Kidney epithelial cell (primary cell): Measurements from ENCODE around the gene LHFPL6. TPM values are rescaled to one million over a fixed set of nuclear protein-coding genes. Genes with fewer than 3 reads are reported as not detected.

ENCODE experiments used
- DNase-seq: peaks from one replicate; pipeline ENCODE4 v3.0.0-alpha.2; 2010; ENCODE audit warnings: low read depth
- H3K27me3 ChIP-seq: 2 replicates; pipeline ENCODE4 v1.6.0; 2011; ENCODE audit warnings: low read length; ENCODE audit not compliant: control insufficient read depth, insufficient read depth
- H3K36me3 ChIP-seq: 2 replicates; pipeline ENCODE4 v1.5.1; 2011; ENCODE audit warnings: low read length; ENCODE audit not compliant: control insufficient read depth, insufficient read depth
- H3K4me3 ChIP-seq: 2 replicates; pipeline ENCODE4 v1.5.1; 2011; ENCODE audit warnings: low read depth, mild to moderate bottlenecking, control low read depth, low read length
- total RNA-seq: library from RNA; depleted of rRNA; stranded (reverse); fragments of >200 nt; gene quantifications from 2 replicates; pipeline ENCODE4 v1.2.3, GENCODE V29; 2015
- TF ChIP-seq, protein P1 (sequence below): IDR thresholded peaks from 2 replicates; pipeline ENCODE4 v1.5.1; 2011; ENCODE audit warnings: mild to moderate bottlenecking, moderate library complexity, low read length, control low read depth, inconsistent platforms; ENCODE audit not compliant: insufficient read depth, poor library complexity, severe bottlenecking

LHFPL6 gene
- total RNA-seq, 1 donor from 2014 or later, result 7.0 TPM

DNA sequence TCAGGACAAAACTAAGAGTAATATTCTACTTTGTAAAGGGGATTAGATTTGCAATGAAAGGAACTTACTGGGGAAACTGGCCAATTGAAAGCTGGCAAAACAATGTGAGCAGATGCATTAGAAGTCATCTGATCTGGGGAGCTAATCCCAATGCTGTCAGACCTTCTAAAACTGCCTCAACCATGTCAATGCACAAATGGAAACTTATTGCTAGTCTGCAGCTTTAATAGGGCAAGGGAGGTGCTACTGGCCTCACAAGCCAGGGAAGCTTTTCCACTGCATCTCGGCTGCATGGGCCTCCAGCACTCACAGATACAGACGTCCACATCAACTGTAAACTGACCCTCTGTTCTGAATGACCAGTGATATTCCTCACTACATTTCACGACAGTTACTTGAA, 154.2 kb downstream of the LHFPL6 start:
- Histone ChIP-seq H3K27me3 (no peaks in the 10 kb centered on the region), H3K36me3 (no peaks in the 10 kb centered on the region), H3K4me3 (no peak overlapping the region)
- TF ChIP-seq, protein P1, sequence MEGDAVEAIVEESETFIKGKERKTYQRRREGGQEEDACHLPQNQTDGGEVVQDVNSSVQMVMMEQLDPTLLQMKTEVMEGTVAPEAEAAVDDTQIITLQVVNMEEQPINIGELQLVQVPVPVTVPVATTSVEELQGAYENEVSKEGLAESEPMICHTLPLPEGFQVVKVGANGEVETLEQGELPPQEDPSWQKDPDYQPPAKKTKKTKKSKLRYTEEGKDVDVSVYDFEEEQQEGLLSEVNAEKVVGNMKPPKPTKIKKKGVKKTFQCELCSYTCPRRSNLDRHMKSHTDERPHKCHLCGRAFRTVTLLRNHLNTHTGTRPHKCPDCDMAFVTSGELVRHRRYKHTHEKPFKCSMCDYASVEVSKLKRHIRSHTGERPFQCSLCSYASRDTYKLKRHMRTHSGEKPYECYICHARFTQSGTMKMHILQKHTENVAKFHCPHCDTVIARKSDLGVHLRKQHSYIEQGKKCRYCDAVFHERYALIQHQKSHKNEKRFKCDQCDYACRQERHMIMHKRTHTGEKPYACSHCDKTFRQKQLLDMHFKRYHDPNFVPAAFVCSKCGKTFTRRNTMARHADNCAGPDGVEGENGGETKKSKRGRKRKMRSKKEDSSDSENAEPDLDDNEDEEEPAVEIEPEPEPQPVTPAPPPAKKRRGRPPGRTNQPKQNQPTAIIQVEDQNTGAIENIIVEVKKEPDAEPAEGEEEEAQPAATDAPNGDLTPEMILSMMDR, result no peak
- no peak for DNase-seq

DNA sequence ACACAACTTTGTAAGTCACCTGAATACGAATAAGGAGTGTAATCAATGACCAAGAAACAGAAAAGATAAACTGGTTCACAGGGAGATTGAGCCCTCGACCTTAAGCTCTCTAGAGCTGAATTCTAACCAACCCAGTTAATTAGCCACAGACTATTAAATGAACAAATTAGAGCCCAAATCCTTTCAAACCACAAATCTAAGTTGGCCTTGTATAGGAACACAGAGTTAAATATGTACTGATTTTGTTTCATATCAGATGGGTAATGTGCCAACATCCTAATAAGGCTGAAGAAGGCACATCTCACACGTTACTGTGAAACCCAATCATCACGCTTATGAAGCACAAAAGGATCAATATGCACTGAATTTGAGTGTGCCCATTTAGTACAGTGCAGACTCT, 156.1 kb downstream of the LHFPL6 start:
- Histone ChIP-seq H3K36me3 (no peaks in the 10 kb centered on the region), H3K4me3 (no peak overlapping the region), H3K27me3 (no peaks in the 10 kb centered on the region)
- no peak for DNase-seq
- TF ChIP-seq, protein P1, result no peak

DNA sequence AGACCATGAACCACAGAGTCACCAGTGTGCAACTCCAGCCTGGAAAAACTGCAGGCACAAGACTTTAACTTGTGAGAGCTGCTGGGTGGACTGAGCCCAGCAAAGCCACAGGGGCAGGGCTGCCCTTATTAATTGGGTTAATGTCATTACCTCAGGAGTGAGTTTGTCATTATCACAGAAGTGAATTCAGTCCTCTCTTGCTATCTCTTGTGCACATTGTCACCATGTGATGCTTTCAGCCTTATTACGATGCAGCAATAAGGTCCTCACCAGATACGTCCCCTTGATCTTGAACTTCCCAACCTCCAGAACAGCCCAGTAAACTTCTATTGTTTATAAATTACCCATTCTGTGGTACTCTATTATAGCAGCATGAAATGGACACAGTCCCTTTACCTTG, 158.1 kb downstream of the LHFPL6 start:
- no peak for DNase-seq
- Histone ChIP-seq H3K4me3 (no peak overlapping the region), H3K36me3 (no peaks in the 10 kb centered on the region), H3K27me3 (no peaks in the 10 kb centered on the region)
- TF ChIP-seq, protein P1, result no peak

DNA sequence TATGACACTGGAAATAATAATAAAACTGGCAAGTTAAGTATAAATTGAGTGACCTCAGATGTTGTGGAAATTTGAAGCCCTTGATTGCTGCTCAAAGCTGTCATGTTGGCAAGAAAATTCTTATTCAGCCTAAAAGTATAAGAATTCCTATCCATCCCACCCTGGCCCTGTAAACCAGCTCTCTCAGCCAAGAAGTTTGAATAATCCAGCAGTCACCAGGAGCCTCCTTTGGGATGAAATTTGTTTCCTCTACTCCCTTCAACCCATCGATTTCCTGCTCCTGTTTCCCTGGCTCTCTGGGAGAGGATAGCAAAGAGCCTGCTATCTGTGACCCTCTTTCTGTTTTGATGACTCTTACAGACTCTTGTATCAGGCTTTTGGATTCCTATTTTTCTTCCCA, 169.3 kb downstream of the LHFPL6 start:
- no peaks in the 10 kb centered on the region for H3K36me3 ChIP-seq
- H3K27me3 ChIP-seq, result no peaks in the 10 kb centered on the region
- no peak for DNase-seq
- TF ChIP-seq, protein P1, result no peak
- no peak overlapping the region for H3K4me3 ChIP-seq

DNA sequence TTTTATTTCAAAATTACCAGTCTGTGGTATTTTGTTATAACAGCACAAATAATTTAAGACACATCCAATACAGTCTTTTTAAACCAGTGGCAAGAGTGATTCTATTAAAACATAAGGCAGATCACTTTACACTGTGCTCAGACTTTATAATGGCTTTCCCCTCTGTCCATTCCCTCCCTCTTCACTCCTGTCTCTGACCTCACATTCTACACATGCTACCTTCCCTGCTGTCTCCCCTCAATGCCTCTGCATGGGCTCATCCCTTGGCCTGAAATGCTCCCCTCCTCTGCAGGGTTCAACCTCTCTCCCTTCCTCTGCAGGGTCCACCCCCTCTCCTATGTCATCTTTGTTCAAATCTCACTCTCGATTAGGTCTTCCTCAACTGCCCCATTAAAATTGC, 170.8 kb downstream of the LHFPL6 start:
- H3K4me3 ChIP-seq, result no peak overlapping the region
- DNase-seq, result no peak
- H3K27me3 ChIP-seq, result no peaks in the 10 kb centered on the region
- TF ChIP-seq, protein P1, result no peak
- no peaks in the 10 kb centered on the region for H3K36me3 ChIP-seq

DNA sequence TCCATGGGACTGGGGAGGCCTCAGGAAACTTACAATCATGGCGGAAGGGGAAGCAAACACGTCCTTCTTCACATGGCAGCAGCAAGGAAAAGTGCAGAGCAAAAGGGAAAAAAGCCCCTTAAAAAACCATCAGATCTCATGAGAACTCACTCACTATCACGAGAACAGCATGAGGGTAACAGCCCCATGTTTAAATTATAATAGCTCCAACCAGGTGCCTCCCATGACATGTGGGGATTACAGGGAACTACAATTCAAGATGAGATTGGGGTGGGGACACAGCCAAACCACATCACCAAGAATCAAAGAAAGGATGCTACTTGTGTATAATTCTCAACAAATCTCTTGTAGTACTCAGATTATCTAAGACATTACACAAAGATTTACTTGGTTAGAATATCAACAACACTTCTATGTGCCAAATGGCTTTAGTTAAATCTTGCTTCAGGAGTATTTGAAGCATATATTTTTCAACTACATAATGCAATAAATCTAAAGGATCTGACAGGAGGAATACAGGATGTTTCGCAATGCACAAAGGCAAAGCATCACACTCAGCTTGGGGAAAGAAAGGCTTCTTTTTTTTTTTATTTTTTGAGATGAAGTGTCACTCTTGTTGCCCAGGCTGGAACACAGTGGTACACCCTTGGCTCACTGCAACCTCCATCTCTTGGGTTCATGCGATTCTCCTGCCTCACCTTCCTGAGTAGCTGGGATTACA, 180.0 kb downstream of the LHFPL6 start:
- Histone ChIP-seq H3K36me3 (no peaks in the 10 kb centered on the region), H3K4me3 (no peak overlapping the region), H3K27me3 (no peaks in the 10 kb centered on the region)
- TF ChIP-seq, protein P1, result no peak
- no peak for DNase-seq
